Measurements from ENCODE around the gene NR5A1.

Gene NR5A1

GRCh38 chr9:124456341-124457078 lies 50.7 kb downstream of the NR5A1 start:
- TF ChIP-seq JUND (IDR thresholded peaks at IDR 0.05; ENCODE audit: low read depth), result no peak
- DNase-seq (ENCODE audit: low read depth in 1 of 2, low spot score in 1 of 2), result no peak
- in situ Hi-C loops (cut with HindIII; ENCODE audit: low pct_unique_long_range_greater_than_20kb, low sequenced_read_pairs), result no loop called here

DNA sequence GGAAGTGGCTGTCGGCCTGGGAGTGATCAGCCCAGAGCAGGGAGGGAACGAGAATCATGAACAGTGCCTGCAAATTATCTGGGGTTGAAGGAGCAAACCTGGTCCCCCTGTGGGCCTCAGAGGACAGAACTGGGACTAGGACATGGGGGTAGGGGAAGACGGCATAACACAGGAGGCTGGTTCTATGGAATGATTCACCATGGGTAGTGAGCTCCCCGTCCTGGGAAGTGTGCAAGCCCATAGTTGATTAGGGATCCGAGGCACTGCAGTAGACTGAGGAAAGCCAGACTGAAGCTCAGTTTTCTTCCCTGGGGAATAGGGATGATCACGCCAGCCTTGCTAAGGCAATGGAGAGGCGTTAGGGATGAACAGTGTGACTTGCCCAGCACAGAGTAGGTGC lies 51.4 kb downstream of the NR5A1 start:
- in situ Hi-C loops (cut with HindIII; ENCODE audit: low pct_unique_long_range_greater_than_20kb, low sequenced_read_pairs), result no loop called here
- DNase-seq (ENCODE audit: low read depth in 1 of 2, low spot score in 1 of 2), result no peak
- TF ChIP-seq JUND (IDR thresholded peaks at IDR 0.05; ENCODE audit: low read depth), result no peak

GRCh38 chr9:124454791-124455443 lies 52.3 kb downstream of the NR5A1 start:
- DNase-seq (ENCODE audit: low read depth in 1 of 2, low spot score in 1 of 2), result no peak
- in situ Hi-C loops (cut with HindIII; ENCODE audit: low pct_unique_long_range_greater_than_20kb, low sequenced_read_pairs), result no loop called here
- no peak for TF ChIP-seq JUND (IDR thresholded peaks at IDR 0.05; ENCODE audit: low read depth)

- TF ChIP-seq JUND (IDR thresholded peaks at IDR 0.05; ENCODE audit: low read depth), result no peak
Measured at GRCh38 chr9:124454296-124454695, 52.9 kb downstream of the NR5A1 start.

DNA sequence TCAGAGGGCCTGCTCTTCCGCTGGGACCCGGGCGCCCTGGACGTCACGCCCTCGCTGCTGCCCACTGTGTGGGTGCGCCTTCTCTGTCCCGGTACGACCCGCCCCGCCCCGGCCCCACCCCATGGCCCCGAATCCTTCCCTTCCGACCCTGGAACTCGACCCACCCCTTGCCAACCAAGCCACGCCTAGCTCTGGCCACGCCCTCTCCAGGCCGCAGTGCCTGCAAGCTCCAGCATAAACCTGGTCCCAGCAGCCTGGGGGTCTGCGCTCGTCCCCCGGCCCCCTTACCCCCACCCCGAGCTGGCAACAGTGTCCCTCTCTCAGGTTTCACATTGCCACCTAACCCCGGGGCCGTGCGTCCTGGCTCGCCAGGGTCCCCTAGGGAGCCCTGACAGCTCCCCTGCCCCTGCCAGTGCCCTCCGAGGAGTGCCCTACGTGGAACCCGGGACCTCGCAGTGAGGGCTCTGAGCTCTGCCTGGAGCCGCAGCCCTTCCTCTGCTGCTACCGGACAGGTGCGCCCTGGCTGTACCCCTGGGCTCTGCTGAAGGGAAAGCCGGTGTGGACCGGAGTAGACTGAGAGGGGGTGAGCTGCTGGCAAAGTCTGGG lies 53.5 kb downstream of the NR5A1 start:
- no peak for TF ChIP-seq JUND (IDR thresholded peaks at IDR 0.05; ENCODE audit: low read depth)
- no peak for DNase-seq (ENCODE audit: low read depth in 1 of 2, low spot score in 1 of 2)
- in situ Hi-C loops (cut with HindIII; ENCODE audit: low pct_unique_long_range_greater_than_20kb, low sequenced_read_pairs), result no loop called here

More at GRCh38 chr9:124454296-124454695, 52.9 kb downstream of the NR5A1 start:
- in situ Hi-C loops (cut with HindIII; ENCODE audit: low pct_unique_long_range_greater_than_20kb, low sequenced_read_pairs), result no loop called here
- no peak for DNase-seq (ENCODE audit: low read depth in 1 of 2, low spot score in 1 of 2)

DNA sequence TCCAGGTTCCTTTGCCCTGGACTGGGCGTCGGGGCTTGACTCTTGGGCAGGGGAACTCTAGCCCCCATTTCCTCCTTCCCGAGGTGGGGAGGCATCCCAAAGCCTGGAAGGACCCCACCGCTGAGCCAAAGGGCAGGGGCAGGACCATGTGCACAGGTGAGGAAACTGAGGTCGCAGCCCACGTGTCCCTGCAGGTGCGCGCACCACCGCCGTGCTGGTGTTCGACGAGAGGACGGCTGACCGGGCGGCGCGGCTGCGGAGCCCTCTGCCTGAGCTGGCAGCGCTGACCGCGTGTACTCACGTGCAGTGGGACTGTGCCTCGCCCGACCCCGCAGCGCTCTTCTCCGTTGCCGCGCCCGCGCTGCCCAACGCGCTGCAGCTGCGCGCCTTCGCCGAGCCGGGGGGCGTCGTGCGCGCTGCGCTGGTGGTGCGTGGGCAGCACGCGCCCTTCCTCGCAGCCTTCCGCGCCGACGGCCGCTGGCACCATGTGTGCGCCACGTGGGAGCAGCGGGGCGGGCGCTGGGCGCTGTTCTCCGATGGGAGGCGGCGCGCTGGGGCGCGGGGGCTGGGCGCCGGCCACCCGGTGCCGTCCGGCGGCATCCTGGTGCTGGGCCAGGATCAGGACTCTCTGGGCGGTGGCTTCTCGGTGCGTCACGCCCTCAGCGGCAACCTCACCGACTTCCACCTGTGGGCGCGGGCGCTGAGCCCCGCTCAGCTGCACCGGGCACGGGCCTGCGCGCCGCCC lies 54.2 kb downstream of the NR5A1 start:
- DNase-seq (ENCODE audit: low read depth in 1 of 2, low spot score in 1 of 2), result no peak
- in situ Hi-C loops (cut with HindIII; ENCODE audit: low pct_unique_long_range_greater_than_20kb, low sequenced_read_pairs), result no loop called here
- TF ChIP-seq JUND (IDR thresholded peaks at IDR 0.05; ENCODE audit: low read depth), result no peak

DNA sequence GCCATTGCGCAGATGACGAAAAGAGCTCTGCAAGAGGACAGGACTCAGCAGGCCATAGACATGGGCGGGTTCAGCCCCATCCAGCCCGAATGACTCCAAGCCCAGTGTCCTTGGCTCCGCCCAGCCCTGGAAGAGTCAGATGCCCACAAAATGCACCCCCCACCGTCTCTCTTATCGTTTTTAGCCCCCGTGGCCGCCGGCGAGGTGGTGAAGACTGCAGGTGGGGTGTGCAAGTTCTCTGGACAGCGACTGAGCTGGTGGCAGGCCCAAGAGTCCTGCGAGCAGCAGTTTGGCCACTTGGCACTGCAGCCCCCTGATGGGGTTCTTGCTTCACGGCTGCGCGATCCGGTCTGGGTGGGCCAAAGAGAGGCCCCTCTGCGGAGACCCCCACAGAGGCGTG lies 54.9 kb downstream of the NR5A1 start:
- DNase-seq (ENCODE audit: low read depth in 1 of 2, low spot score in 1 of 2), result no peak
- TF ChIP-seq JUND (IDR thresholded peaks at IDR 0.05; ENCODE audit: low read depth), result no peak

DNA sequence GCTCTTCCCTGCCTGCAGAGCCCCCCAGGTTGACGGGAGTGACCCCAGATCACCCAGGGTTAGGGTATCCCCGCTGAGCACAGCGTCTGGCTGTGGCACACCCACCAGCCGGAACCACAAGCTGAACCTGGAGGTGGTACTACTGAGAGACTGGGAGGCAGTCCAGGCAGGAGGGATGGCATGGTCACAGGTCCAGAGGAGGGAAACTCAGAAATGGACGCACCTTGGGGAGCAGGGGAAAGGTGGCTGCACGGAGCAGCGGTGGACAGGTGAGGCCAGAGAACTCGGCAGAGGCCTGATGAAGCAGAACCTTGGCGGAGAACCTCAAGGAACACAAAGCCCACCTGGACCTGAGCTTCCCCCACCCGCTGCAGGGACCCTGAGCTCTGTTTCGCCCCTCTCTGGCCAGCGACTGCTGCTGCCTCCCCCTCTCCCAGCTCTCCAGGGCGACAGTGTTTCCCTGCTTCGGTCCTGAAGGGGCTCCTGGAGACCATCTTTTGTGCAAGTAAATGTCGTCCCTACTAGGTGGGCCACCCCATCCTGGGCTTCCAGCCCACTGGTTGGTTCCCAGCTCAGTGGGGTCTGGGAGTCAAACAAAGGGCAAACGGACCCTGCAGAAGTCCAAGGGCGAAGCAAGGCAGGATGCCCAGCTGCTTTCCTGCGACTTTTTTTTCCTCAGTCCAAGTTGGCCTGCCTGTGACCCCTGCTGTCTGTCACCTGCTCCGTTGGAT lies 56.1 kb downstream of the NR5A1 start:
- in situ Hi-C loops (cut with HindIII; ENCODE audit: low pct_unique_long_range_greater_than_20kb, low sequenced_read_pairs), result no loop called here
- DNase-seq (ENCODE audit: low read depth in 1 of 2, low spot score in 1 of 2), result no peak
- TF ChIP-seq JUND (IDR thresholded peaks at IDR 0.05; ENCODE audit: low read depth), result no peak

More for the DNA sequence above, 54.9 kb downstream of the NR5A1 start:
- in situ Hi-C loops (cut with HindIII; ENCODE audit: low pct_unique_long_range_greater_than_20kb, low sequenced_read_pairs), result no loop called here

DNA sequence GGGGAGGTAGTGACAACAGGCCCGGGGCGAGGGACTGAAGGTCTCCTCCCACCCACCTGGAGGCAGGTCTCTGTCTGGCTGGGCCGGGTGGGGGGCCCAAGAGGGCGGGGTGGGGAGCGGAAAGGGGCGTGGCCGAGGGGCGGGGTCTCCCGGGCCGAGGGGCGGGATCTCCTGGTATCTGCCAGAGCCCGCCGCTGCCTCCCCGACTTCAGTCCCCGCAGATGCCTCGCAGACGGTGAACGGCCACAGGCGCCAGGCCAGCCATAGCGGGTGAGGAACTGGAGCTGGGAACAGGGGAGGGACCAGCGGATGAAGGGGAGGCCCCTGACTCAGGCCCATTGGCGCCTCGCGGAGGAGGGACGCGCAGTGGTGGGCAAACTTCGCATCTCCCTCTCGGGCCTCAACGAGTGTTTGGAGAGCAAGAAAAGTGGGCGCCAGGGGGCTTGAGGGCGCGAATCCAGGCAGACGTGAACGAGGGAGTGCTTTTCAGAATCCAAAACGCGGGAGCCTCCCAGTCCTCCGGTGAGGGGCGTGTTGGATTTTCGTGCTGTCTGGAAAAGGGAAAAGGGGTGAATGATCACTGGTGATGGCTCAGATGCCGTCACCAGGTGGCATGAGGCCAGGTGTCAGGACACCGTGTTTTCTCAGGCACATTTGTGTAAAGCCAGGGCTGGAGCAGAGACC lies 56.8 kb downstream of the NR5A1 start, which contains the start of gene ADGRD2:
ADGRD2 (plus strand) TSS at position 211 of the 684 bp plus-strand sequence. CDS start 1,216 bp downstream, outside the sequence.
- DNase-seq (ENCODE audit: low read depth in 1 of 2, low spot score in 1 of 2), result no peak
- in situ Hi-C loops (cut with HindIII; ENCODE audit: low pct_unique_long_range_greater_than_20kb, low sequenced_read_pairs), result no loop called here
- TF ChIP-seq JUND (IDR thresholded peaks at IDR 0.05; ENCODE audit: low read depth), result no peak

- no peak for DNase-seq (ENCODE audit: low read depth in 1 of 2, low spot score in 1 of 2)
- TF ChIP-seq JUND (IDR thresholded peaks at IDR 0.05; ENCODE audit: low read depth), result no peak
- in situ Hi-C loops (cut with HindIII; ENCODE audit: low pct_unique_long_range_greater_than_20kb, low sequenced_read_pairs), result no loop called here
Measured at GRCh38 chr9:124449381-124450151, 57.6 kb downstream of the NR5A1 start.

GRCh38 chr9:124448019-124448418 lies 59.2 kb downstream of the NR5A1 start:
- in situ Hi-C loops (cut with HindIII; ENCODE audit: low pct_unique_long_range_greater_than_20kb, low sequenced_read_pairs), result no loop called here
- no peak for DNase-seq (ENCODE audit: low read depth in 1 of 2, low spot score in 1 of 2)
- no peak for TF ChIP-seq JUND (IDR thresholded peaks at IDR 0.05; ENCODE audit: low read depth)

Measured in T47D (cell line).